GM21723 (cell line): Measurements from ENCODE around the gene FNDC10.

Experiments
- ATAC-seq: cut with Tn5 transposase; IDR thresholded peaks from one replicate; pipeline ENCODE4 v1.9.1; 2021; ENCODE audit warnings: mild to moderate bottlenecking, moderate library complexity; ENCODE audit not compliant: unreplicated experiment

FNDC10 gene

GRCh38 chr1:1627829-1628753 lies 28.2 kb upstream of the FNDC10 start:
- no peak for ATAC-seq

- ATAC-seq: no peak
These were observed 27.4 kb upstream of the FNDC10 start for GRCh38 chr1:1627261-1627828.

GRCh38 chr1:1626207-1627141 lies 26.5 kb upstream of the FNDC10 start:
- ATAC-seq: no peak

- ATAC-seq: no peak
These were observed 25.9 kb upstream of the FNDC10 start for GRCh38 chr1:1625824-1626206.

- no peak for ATAC-seq
These were observed 25.5 kb upstream of the FNDC10 start for GRCh38 chr1:1625404-1625775.

DNA sequence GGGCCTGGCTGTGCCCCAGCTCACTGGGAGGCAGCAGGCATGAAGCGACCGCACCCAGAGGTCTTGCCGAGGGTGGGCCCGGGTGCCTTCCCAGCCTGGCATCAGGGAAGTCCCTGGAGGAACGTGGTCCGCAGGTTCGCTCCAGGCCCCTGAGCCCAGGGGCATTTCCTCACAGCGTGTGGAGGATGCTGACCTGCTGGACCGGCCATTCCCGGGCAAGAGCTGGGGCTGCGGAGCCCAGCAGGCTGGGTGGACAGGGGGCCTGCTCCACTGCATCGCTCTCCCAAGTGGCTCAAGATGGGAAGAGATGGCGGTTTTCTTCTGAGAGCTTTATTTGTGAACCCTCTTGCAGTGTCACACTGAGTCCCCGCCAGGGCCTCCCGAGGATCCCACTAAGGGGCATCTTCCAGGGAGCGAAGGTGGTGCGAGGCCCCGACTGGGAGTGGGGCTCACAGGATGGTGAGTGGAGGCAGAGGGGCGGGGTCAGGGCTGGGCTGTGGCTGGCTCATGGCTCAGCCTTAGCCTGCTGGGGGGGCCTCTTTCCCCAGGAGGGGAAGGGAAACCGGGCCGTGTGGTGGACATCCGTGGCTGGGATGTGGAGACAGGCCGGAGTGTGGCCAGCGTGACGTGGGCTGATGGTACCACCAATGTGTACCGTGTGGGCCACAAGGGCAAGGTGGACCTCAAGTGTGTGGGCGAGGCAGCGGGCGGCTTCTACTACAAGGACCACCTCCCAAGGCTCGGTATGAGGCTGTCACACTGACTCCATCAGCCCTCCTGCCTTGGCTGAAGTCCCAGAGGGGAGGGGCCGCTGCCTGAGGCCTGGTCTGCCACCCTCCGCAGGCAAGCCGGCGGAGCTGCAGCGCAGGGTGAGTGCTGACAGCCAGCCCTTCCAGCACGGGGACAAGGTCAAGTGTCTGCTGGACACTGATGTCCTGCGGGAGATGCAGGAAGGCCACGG lies 24.8 kb upstream of the FNDC10 start:
- no peak for ATAC-seq

DNA sequence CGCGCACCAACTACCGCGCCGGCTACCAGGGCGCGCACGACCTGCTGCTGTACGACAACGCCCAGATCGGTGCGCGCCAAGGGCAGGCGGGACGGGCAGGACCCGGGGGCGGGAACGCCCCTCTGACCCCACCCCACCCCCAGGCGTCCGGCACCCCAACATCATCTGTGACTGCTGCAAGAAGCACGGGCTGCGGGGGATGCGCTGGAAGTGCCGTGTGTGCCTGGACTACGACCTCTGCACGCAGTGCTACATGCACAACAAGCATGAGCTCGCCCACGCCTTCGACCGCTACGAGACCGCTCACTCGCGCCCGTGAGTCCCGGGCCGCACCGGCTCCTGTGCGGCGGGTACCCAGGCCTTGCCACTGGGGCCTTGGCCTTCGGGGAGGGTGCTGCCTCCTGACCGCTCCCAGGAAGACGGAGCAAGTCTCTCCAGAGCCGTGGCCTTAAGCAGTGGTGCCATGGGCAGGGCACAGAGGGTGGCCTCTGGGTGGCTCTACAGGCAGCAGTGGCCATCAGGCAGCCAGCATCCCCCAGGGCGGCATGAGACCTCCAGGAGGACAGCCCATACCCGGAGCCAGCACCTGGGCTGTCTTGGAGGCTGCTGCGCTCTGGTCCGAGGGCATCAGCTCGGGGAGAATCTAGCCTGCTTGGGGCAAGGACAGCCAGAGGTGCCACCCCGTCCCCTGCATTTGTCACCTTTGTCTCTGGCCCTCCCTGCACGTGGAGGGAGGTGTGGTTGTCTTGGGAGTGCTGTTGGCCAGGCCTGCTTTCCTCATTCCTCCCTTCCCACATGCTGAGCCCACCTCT lies 23.9 kb upstream of the FNDC10 start:
- ATAC-seq: no peak

DNA sequence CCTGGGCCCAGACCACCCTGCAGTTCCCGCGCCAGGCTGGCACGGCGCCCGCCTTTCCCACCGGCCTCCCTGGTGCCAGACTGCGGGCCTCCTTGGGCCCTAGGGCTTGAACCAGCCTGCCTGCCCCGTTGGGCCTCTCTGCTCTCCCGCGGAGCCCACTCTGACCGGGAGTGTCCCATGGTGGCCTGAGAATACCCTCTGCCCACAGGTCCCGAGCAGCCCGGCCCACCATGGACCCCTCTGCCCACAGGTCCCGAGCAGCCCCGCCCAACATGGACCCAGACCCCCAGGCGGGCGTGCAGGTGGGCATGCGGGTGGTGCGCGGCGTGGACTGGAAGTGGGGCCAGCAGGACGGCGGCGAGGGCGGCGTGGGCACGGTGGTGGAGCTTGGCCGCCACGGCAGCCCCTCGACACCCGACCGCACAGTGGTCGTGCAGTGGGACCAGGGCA lies 23.3 kb upstream of the FNDC10 start:
- no peak for ATAC-seq

GRCh38 chr1:1622788-1623094 lies 22.8 kb upstream of the FNDC10 start:
- ATAC-seq: no peak

DNA sequence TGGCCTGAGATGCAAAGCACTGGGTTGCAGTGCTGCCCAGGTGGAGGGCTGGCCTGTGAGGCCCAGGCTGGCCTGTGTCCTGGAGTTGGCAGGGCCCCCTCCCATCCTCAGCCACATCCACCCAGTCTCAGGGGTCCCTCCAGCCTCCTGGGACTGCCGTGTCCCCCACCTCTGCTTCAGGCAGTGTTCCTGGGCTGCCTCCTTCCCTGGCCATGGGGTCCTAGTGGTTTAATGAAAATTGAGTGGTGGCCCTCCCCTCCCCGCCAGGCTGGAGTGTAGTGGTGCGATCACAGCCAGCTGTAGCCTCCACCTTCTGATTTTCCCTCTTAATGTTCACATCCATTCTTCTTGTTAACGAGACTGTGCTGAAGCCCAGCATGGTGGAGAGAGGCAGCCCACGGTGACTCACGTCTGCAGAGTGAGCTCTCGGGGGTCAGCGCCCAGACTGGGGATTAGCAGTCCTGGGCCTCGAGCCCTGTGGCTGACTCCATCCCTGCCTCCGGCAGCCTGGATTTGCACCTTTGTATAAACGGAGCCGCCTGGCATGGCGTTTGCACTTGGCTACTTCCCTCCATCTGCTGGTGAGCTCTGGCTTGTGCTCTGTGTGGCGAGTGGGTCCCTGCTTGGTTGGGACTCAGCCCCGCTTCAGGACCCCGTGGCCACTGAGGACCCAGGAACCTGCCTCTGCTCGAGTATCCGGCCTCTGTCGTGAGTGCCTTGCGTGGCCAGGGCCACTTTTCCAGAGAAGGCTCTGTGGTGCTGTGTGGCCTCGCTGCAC lies 22.3 kb upstream of the FNDC10 start:
- no peak for ATAC-seq

DNA sequence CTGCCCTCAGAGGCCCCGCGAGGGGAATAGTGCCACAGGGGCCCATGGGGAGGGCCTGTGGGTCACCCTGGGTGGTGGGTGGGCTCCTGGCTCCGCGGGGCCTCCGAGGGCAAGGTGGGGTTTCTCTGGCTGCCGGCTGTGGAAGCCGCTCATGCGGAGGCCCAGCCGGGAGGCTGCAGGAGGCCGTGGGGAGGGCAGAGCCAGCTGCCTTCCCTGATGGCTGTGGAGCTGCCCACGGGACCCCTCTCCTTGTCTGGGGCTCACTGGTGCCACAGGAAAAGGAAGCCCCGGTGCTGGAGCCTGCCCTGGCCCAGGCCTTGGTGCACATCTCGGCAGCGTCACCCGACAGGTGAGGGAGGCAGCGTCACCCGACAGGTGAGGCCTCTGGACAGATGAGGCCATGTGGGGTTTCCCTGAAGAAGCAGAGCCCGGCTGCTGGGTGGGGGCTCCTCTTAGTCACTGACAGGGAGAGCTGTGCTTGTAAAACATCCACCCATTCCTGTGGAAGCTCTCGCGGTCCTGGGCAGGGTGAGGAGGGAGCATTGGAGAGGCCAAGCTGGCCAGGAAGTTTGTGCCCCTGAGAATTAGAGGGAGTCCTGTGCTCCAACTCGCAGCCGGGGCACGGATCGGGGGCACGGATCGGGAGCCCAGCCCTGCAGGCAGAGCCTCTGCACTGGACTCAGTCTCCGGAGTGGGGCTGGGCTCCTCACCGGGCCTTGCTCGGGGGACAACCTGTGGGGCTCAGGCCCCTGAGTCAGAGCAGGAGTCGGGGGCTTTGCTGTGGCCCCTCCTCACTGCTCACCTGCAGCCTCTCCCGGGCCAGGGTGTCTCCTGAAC lies 21.5 kb upstream of the FNDC10 start:
- ATAC-seq: no peak

GRCh38 chr1:1620433-1621139 lies 20.7 kb upstream of the FNDC10 start:
- ATAC-seq: no peak

DNA sequence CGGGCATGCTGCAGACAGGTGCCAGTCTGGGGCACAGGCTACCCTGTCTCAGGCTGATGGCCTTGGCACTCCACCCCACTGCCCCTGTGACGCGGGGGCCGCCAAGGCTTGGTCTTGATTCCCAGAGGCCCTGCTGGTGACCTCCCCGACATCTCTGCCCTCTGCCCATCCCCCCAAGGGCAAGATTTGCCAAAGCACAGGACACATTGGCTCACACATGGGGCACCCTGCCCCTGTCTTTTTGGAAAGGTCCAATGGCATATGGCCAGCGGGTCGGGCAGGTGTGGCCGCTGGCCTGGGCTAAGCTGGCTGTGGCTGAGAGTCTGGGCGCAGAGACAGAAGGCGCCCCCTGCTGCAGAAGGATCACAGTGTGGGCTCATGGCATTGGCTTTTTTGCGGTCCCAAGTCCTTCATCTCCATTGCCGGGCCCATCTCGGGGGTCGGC lies 20.0 kb upstream of the FNDC10 start:
- no peak for ATAC-seq

DNA sequence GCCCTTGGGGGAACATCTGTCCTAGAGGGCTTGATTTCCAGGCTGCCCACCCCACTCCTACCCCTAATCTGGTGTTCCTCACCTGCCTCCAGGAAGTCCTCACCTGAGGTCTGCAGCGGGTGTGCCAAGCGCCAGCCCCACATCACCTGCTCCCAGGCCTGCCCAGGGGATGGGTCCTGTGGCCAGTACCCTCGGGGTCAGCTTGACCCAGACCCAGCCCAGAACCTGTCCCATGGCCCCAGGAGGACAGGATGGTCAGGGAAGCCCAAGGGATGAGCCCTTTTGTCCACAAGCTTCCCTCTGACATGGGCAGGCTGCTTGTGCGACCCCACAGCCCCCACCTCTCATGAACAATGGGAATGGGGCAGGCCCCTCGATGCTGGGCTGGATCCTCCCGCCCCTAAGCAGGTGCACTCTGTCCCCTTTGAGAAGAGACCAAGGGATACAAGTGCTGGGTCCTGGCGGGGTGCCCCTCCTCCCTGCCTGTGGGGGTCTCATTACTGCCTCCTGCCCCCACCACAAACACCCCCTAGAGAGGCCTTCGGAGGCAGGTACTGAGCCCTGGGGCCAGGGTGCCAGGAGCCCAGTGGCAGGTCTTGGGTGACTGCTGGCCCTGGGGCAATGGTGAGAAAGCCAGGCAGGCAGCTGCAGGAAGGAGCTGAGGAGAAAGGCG lies 18.6 kb upstream of the FNDC10 start:
- ATAC-seq: no peak

DNA sequence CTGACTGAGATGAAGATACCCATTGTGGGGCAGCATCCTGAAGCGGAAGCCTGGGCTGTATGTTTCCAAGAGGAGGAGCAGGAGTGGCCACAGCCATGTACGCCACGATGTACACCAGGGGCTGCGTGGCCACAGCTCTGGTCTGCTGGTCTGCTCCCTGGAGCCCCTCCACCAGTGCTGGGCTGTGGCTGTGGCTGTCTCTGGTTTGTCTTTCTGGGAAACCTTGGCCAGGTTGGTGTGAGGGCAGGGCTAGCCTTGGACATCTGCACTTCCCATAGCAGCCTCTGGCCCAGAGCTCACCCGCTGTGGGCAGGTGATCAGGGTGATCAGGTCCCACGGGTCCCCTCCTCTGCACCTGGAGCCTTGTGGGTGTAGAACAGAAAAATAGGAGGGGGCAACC lies 18.0 kb upstream of the FNDC10 start:
- no peak for ATAC-seq

- no peak for ATAC-seq
These were observed 17.6 kb upstream of the FNDC10 start for GRCh38 chr1:1617516-1617915.

GRCh38 chr1:1616838-1617237 lies 16.9 kb upstream of the FNDC10 start:
- ATAC-seq: no peak
